Activated naive CD8-positive, alpha-beta T cell treated with anti-CD3 and anti-CD28 coated beads, Interleukin-2, amount 50 U/mL, for 24 hours (primary cell): Measurements from ENCODE around the gene ATP8B3.
"Not testable (repeated sequence)": the region's sequence is repeated elsewhere in the genome, so short reads cannot be mapped to it uniquely, and the experiment has no call there.

Experiments
- ATAC-seq: fragments of 150-1000 bp; cut with Tn5 transposase; one replicate; pipeline ENCODE4 v1.10.0; 2021
- DNase-seq: peaks from one replicate; pipeline ENCODE4 v3.0.0; 2021
- H3K27ac Mint-ChIP-seq: one replicate; pipeline ENCODE4 v1.8.0; 2021; ENCODE audit warnings: mild to moderate bottlenecking, mixed read lengths
- H3K27me3 Mint-ChIP-seq: one replicate; pipeline ENCODE4 v1.8.0; 2021; ENCODE audit warnings: mixed read lengths
- H3K36me3 Mint-ChIP-seq: one replicate; pipeline ENCODE4 v1.8.0; 2021; ENCODE audit warnings: low read depth, mixed read lengths
- H3K4me1 Mint-ChIP-seq: one replicate; pipeline ENCODE4 v1.8.0; 2021; ENCODE audit warnings: mixed read lengths
- H3K4me3 Mint-ChIP-seq: one replicate; pipeline ENCODE4 v1.8.0; 2021; ENCODE audit warnings: mild to moderate bottlenecking, moderate library complexity, mixed read lengths
- H3K9me3 Mint-ChIP-seq: one replicate; pipeline ENCODE4 v1.8.0; 2021; ENCODE audit warnings: mixed read lengths

ATP8B3 gene

DNA sequence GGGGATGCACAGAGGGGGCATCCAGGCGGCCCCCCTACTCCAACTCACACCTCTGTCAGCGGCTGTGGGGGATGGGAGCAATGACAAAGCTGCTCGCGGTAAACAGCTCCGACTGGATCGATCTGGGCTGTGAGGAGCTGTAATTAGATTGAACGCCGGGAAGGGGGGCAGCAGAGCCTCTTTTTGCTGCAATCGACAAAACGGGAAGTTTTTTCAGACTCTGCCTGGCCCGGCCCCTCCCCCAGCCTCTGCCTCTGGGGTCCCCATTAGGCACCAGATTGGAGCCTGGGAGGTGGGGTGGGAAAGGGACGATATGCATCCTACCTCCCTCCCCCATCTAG lies 42.5 kb downstream of the ATP8B3 start:
- H3K27me3 Mint-ChIP-seq: peaks cover 78% of the 10 kb centered on the region
- H3K4me3 Mint-ChIP-seq: no peak overlapping the region
- no peaks in the 10 kb centered on the region for H3K4me1 Mint-ChIP-seq
- H3K9me3 Mint-ChIP-seq: peaks cover 15% of the 10 kb centered on the region
- ATAC-seq: no peak
- H3K36me3 Mint-ChIP-seq: peaks cover 7% of the 10 kb centered on the region
- no peak for DNase-seq
- no peak overlapping the region for H3K27ac Mint-ChIP-seq

DNA sequence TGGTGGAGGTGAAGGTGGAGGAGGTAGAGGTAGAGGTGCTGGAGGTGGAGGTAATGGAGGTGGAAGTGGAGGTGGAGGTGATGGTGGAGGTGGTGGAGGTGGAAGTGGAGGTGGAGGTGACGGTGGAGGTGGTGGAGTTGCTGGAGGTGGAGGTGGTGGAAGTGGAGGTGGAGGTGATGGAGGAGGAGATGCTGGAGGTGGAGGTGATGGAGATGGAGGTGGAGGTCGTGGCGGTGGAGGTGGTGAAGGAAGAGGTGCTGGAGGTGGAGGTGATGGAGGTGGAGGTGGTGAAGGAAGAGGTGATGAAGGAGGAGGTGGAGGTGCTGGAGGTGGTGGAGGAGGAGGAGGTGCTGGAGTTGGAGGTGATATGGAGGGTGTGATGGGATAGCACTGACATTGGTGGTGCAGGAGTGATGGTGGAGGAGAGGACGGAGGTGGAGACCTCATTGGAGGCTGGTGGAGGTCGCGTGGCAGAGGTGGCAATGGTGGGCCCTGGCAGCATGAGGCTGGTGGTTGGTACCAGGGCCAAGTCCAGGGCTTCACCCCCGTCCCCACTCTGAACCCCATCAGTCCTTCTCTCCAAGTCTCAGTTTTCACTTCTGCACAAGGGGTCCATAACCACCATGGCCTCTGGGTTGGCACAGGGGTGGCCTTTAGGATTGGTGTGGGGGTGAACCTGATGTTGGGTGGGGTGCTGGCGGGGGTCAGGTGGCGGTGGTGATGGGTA lies 43.0 kb downstream of the ATP8B3 start:
- peaks cover 78% of the 10 kb centered on the region for H3K27me3 Mint-ChIP-seq
- peaks cover 15% of the 10 kb centered on the region for H3K9me3 Mint-ChIP-seq
- DNase-seq (no peak), ATAC-seq (no peak)
- H3K36me3 Mint-ChIP-seq: peaks cover 7% of the 10 kb centered on the region
- no peak overlapping the region for H3K27ac Mint-ChIP-seq
- H3K4me3 Mint-ChIP-seq: no peak overlapping the region
- H3K4me1 Mint-ChIP-seq: peaks cover 1% of the 10 kb centered on the region

DNA sequence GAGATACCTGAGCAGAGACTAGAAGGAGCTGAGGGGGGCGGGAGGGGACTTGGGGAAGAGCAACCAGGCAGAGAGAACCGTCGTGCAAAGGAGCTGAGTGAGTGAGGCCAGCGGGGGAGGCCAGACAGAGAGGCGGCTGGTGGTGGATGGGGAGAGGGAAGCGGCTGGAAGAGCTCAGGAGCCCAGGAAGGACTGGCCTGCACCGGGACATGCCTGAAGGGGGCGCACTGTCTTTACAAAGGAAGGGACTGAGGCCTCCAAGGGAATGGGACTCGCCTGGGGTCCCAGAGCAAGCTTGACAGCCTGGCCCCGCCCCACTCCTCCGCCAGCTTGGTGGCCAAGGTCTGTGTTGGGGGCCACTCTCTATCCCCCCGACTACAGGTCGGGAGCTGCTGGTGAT lies 43.8 kb downstream of the ATP8B3 start:
- DNase-seq (no peak), ATAC-seq (no peak)
- H3K27ac Mint-ChIP-seq: no peak overlapping the region
- no peak overlapping the region for H3K4me3 Mint-ChIP-seq
- peaks cover 7% of the 10 kb centered on the region for H3K4me1 Mint-ChIP-seq
- peaks cover 7% of the 10 kb centered on the region for H3K36me3 Mint-ChIP-seq
- H3K27me3 Mint-ChIP-seq: peaks cover 79% of the 10 kb centered on the region
- peaks cover 15% of the 10 kb centered on the region for H3K9me3 Mint-ChIP-seq

DNA sequence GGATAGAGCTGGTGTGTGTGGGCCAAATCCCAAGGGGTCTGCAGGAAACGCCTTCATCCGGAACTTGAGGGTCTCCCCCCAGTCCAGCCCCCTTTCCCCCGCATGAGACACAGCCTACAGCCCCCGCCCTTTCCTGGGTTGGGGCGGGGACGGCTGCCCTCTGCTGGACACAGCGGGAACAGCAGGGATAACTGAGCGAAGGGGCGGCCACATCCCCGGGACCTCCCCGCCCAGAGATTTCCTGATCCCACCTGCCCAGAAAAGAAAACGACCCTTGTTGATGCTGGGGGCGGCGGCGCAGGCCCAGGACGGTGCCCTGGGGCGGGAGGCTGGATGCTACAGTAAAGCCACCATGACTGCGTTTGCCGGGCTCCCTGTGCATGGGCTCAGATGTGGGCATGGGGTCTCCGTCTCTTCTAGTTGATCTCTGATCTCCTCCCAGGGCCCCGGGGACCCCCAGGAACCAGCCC lies 44.6 kb downstream of the ATP8B3 start:
- Mint-ChIP-seq H3K9me3 (peaks cover 15% of the 10 kb centered on the region), H3K27me3 (peaks cover 79% of the 10 kb centered on the region), H3K4me3 (no peak overlapping the region), H3K36me3 (peaks cover 7% of the 10 kb centered on the region), H3K4me1 (peaks cover 7% of the 10 kb centered on the region), H3K27ac (no peak overlapping the region)
- ATAC-seq: peak; percentile 47
- peak; percentile 76 for DNase-seq

DNA sequence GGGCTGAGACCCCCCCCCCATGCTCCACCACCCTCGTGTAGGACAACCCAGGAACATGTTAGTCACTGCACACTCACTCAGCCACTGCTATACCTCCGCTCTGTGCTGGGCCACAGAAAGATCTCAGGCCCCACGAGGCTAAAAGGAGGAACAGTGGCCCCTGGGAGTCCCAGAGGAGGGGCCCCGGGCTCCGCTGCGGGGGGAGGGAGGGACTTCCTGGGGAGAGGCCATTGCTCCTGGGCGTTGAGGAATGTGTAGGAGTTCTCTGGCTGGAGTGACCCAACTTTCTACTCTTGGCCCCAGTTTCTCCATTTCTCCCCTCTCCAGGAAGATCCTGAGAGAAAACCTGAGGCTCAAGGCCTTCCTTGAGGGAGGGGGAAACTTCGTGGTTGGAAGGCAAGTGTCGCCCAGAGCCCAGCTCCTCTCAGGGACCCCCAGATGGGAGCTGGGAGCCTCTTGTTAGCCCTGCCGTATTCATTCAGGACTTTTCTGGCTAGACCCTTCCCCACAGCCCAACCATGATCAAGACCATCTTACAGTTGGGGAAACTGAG lies 45.2 kb downstream of the ATP8B3 start:
- Mint-ChIP-seq H3K27me3 (peaks cover 76% of the 10 kb centered on the region), H3K36me3 (peaks cover 5% of the 10 kb centered on the region)
- peak; percentile 72 for ATAC-seq

DNA sequence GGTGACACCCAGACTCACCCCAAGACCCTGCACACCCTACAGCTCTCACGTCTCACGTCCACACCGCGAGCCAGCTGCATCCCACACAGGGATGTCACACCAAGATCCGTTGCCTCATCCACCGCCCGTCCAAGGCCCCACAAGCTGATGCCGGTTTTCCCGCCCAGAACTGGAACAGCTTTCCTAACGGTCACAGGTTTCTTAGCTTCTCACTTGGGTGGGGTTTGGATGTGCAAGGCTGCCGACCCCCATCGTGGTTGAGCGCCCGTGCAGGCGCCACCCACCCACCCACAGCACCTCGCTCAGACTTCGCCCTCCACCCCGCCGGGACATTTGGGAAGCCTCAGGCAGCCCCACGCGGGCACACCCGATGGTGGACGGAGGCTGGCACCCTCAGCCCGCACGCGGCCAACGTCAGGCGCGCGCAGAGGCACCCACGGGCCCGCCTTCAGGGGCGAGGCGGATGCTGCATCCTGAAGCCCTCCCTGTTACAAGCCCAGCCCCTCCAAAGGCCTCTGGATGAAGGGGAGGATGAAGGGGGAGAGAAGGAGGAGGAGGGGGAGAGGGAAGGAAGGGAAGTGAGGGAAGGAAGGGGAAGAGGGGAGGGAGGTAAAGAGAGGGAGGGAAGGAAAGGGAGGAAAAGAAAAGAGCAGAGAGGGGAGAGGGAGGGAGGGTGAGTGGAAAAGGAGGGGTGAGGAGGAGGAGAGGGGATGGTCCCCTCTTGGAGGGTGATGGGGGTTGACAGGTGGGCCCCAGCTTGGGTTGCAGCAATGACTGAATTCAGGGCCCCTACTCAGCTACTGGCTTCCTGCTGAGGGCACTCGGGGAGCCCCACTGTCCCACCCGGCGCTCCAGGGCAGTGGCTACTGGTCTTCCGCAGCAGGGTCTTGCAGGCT lies 45.9 kb downstream of the ATP8B3 start:
- H3K27ac Mint-ChIP-seq: no peak overlapping the region
- H3K4me1 Mint-ChIP-seq: peaks cover 7% of the 10 kb centered on the region
- H3K9me3 Mint-ChIP-seq: peaks cover 10% of the 10 kb centered on the region
- H3K36me3 Mint-ChIP-seq: peaks cover 5% of the 10 kb centered on the region
- DNase-seq: no peak
- ATAC-seq: peak; percentile 4
- no peak overlapping the region for H3K4me3 Mint-ChIP-seq
- H3K27me3 Mint-ChIP-seq: peaks cover 80% of the 10 kb centered on the region

More for the DNA sequence above, 45.2 kb downstream of the ATP8B3 start:
- Mint-ChIP-seq H3K27ac (no peak overlapping the region), H3K4me1 (peaks cover 7% of the 10 kb centered on the region), H3K9me3 (peaks cover 15% of the 10 kb centered on the region), H3K4me3 (no peak overlapping the region)
- no peak for DNase-seq

DNA sequence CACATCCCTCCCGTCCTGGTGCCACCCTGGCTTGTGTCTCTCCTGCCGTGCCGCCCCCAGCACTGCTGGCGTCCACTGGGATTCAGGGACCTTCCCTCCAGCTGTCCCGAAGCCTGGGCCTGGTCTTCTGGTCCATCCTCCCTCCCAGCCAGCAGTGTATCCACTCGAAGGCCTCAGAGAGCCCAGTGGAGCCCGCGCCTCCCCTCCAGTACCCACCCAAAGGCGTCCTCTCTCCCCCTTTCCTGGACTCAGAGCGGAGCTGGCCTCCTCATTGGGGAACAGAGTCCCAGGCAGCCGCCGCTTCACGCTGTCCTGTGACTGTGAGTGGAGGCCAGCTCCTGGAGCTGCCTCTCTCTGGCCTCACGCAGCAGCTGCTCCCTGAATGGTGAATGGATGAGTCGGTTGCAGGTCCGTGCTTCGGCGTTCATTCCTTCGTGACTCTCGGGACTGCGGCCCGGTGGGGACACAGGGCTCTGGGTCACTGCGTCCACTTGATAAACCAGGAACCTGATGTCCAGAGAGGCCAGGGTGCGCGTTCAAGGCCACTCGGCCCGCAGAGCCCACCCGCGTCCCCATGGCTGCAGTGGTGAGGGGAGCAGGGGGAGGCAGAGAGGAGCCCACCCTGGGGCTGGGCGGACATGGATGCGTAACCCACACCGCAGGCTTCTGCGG lies 46.7 kb downstream of the ATP8B3 start:
- Mint-ChIP-seq H3K27me3 (peaks cover 78% of the 10 kb centered on the region), H3K27ac (no peak overlapping the region), H3K9me3 (peaks cover 2% of the 10 kb centered on the region), H3K36me3 (no peaks in the 10 kb centered on the region), H3K4me3 (no peak overlapping the region), H3K4me1 (peaks cover 7% of the 10 kb centered on the region)
- ATAC-seq (no peak), DNase-seq (no peak)

DNA sequence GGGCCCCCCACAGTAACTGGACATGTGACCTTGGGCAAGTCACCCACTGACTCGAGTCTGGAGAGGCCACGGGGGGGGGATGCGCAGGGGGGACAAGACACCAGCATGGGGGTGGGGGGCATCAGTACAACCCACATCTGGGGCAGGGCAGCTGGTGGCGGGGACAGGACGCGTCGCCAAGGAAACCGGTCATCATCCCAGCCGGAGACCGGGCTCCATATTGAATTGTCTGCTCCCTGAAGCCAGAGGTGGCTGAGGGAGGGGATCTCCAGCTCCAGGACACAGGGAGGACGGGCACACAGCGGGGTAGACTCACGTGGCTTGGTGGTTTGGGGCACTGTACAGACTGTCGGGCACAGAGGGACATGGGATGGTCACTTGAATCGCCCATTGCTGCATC lies 47.3 kb downstream of the ATP8B3 start:
- peaks cover 76% of the 10 kb centered on the region for H3K27me3 Mint-ChIP-seq
- H3K9me3 Mint-ChIP-seq: no peaks in the 10 kb centered on the region
- ATAC-seq (no peak), DNase-seq (no peak)
- H3K27ac Mint-ChIP-seq: no peak overlapping the region
- H3K4me1 Mint-ChIP-seq: peaks cover 7% of the 10 kb centered on the region
- no peaks in the 10 kb centered on the region for H3K36me3 Mint-ChIP-seq
- no peak overlapping the region for H3K4me3 Mint-ChIP-seq

DNA sequence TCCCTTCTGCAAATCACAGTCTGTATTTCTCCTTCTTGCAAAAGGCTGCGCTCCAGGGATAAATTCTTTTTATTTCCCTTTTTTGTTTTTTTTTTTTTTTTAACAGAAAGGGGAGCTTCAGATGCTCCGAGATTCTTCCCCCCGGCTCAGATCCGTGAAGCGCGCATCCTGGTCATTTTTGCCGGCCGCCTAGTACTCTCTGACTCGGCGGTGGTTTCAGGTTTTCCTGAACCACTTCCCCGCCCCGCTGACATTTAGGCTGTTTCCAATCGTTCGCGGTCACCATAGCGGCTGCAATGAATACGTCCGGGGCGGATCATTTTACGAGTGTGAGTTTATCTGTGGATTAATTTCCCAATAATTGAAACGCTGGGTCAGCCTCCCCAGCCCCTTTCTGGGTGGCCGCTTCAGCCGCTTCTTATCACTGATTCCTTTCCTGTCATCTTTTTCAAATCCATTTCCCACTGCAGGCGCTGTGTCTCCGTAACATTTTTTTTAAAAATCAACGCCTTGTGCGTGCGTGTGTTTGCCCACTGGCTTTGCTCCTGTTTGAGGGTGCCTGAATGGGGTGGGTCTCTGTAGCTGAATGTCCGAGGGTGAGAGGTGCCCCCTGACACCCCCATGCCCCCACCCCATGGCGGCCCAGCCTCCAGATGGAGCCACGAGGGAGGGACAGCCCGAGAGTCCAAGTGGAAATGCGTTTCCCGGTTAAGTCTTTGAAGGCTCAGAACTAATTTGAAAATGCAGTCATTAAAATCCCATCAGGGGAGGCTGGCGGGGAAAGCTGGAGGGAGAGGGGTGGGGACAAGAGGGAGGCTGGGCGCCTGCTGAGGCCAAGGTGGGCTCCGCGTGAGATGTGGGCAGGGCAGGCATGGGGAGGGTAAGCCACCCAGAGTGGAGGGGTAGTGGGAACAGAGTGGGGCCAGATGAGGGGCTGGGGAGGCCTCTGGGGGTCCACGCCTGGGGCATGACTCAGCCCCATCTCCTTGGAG lies 48.1 kb downstream of the ATP8B3 start:
- no peak overlapping the region for H3K4me3 Mint-ChIP-seq
- H3K27me3 Mint-ChIP-seq: peaks cover 78% of the 10 kb centered on the region
- DNase-seq (no peak), ATAC-seq (no peak)
- H3K4me1 Mint-ChIP-seq: peaks cover 7% of the 10 kb centered on the region
- no peaks in the 10 kb centered on the region for H3K36me3 Mint-ChIP-seq
- no peak overlapping the region for H3K27ac Mint-ChIP-seq
- H3K9me3 Mint-ChIP-seq: no peaks in the 10 kb centered on the region

DNA sequence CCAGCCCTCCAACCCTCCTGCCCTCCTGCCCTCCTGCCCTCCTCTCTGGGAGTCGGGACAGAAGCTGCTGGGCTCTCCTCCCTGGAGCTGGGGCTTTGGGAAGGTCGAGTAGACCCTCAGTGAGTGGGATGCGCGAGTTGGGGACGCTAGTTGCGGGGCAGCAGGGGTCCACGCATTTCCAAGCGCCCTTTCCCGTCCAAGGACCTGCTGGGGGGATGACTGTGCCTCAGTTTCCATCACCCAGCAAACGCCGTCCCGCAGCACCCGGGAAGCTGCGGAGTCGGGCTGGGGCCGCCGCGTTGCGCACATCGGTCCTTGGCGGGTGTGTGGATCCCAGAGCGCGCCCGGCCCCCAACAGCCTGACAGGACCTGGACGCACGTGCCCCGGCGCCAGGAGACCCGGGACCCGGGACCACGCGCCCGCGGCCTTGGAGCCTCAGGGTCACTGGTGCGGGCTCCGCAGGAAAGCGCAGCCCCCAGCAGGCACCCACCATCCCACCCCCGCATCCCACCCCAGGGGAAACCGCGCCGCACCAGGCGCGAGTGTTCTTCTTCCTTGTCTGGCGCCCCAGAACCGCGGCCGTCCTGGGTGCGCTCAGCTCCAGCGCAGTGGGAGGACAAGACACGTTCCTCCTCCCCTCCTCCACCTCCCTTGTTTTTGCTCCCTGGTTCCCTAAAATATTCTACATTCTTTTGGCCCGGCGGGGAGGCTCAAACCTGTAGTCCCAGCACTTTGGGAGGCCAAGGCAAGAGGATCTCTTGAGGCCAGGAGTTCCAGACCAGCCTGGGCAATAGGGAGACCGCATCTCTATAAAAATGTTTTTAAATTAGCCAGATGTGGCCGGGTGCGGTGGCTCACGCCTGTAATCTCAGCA lies 49.6 kb downstream of the ATP8B3 start:
- no peak overlapping the region for H3K27ac Mint-ChIP-seq
- H3K36me3 Mint-ChIP-seq: no peaks in the 10 kb centered on the region
- H3K4me1 Mint-ChIP-seq: peaks cover 7% of the 10 kb centered on the region
- H3K4me3 Mint-ChIP-seq: no peak overlapping the region
- peaks cover 74% of the 10 kb centered on the region for H3K27me3 Mint-ChIP-seq
- H3K9me3 Mint-ChIP-seq: no peaks in the 10 kb centered on the region
- ATAC-seq (no peak), DNase-seq (no peak)

DNA sequence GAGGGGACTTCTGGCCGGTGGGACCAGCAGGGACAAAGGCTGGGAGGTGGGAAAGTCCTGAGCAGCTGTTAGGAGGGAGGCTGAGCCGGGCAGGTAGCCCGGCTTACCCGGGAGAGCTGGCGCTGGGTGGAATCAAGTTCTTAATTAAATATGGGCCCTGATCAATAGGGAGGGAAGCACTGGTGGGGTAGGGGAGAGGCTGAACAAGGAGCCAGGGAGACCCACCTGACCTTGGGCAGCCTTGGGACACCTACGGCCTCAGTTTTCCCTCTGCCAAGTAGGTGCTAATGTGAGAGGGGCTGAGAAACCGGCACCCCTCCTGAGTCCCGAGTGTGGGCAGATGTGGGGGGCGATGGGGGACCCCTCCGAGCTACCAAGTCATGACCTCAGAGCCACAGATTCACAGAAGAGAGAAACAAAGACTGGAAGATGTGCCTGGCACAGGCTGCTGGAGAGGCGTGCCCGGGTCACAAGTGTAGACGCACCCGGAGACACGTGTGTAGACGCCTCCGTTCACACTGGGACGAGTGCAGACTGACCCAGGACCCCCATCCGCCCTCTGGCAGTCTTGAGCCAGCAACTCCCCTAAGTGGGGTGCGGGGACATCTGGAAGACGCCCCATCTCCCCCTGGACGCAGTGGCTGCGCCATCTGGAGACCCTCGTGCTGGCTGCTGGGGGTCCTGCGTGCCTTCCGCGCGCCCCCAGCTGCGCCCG lies 50.4 kb downstream of the ATP8B3 start:
- H3K4me3 Mint-ChIP-seq: no peak overlapping the region
- no peaks in the 10 kb centered on the region for H3K9me3 Mint-ChIP-seq
- peaks cover 76% of the 10 kb centered on the region for H3K27me3 Mint-ChIP-seq
- no peak for DNase-seq
- H3K27ac Mint-ChIP-seq: no peak overlapping the region
- no peak for ATAC-seq
- peaks cover 10% of the 10 kb centered on the region for H3K4me1 Mint-ChIP-seq
- no peaks in the 10 kb centered on the region for H3K36me3 Mint-ChIP-seq

DNA sequence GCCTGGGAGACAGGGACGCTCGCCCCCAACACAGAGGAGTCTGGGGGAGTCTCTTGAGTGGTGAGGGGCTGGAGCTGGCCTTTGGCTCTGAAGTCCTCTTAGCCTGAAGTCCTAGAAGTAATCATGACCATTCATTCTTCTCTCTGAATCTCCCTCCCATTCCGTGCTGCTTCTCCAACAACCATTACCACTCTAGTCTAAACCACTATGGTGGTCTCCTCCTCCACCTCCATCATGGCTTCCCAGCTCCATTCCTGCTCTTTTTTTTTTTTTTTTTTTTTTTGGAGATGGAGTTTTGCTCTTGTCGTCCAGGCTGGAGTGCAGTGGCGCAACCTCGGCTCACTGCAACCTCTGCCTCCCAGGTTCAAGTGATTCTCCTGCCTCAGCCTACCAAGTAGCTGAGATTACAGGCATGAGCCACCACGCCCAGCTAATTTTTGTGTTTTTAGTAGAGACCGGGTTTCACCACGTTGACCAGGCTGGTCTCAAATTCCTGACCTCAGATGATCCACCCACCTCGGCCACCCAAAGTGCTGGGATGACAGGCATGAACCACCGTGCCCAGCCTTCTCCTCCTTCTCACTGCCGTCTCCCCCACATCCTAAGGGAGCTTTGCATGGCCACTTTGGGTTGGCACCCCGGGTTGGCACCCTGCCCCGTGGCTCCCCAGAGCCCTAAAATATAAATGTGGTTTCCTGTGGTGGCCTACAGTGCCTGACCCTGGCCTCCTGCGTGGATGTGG lies 51.1 kb downstream of the ATP8B3 start:
- H3K36me3 Mint-ChIP-seq, H3K27ac Mint-ChIP-seq, ATAC-seq, DNase-seq, H3K9me3 Mint-ChIP-seq, H3K4me3 Mint-ChIP-seq: not testable (repeated sequence)
- H3K4me1 Mint-ChIP-seq: peaks cover 11% of the 10 kb centered on the region
- H3K27me3 Mint-ChIP-seq: peaks cover 79% of the 10 kb centered on the region
